GM12873 (cell line): Measurements from ENCODE around the gene SLC12A2.

ENCODE experiments used
- CTCF ChIP-seq: IDR thresholded peaks from 2 replicates; pipeline ENCODE4 v1.5.1; 2012; ENCODE audit warnings: low read depth, mild to moderate bottlenecking, moderate library complexity, low read length, control low read depth; ENCODE audit not compliant: insufficient read depth; ENCODE audit errors: missing control alignments

Gene SLC12A2

GRCh38 chr5:128083811-128084227 lies 253 bp downstream of the SLC12A2 start:
- TF ChIP-seq CTCF, result peak; percentile 27

GRCh38 chr5:128084228-128085167 lies 932 bp downstream of the SLC12A2 start:
- TF ChIP-seq CTCF, result no peak

- no peak for TF ChIP-seq CTCF
These were observed 1.8 kb downstream of the SLC12A2 start for GRCh38 chr5:128085413-128085812.

- TF ChIP-seq CTCF, result no peak
These were observed 8.0 kb downstream of the SLC12A2 start for GRCh38 chr5:128091579-128091978.

GRCh38 chr5:128092144-128092543 lies 8.6 kb downstream of the SLC12A2 start:
- no peak for TF ChIP-seq CTCF

GRCh38 chr5:128093368-128093767 lies 9.8 kb downstream of the SLC12A2 start:
- no peak for TF ChIP-seq CTCF

- TF ChIP-seq CTCF, result no peak
These were observed 13.7 kb downstream of the SLC12A2 start for GRCh38 chr5:128097224-128097623.
